IPS DF 4.7 (cell line): ENCODE data around the gene NEU4.
"Not testable (repeated sequence)": the region's sequence is repeated elsewhere in the genome, so short reads cannot be mapped to it uniquely, and the experiment has no call there.

Source experiments
- DNase-seq: peaks from one replicate; pipeline ENCODE4 v3.0.0-alpha.2; 2013; ENCODE audit warnings: low spot score; ENCODE audit errors: extremely low read depth

NEU4 gene

GRCh38 chr2:241798631-241799521 lies 10.1 kb upstream of the NEU4 start:
- no peak for DNase-seq

- no peak for DNase-seq
These were observed 9.3 kb upstream of the NEU4 start for GRCh38 chr2:241799522-241800197.

DNA sequence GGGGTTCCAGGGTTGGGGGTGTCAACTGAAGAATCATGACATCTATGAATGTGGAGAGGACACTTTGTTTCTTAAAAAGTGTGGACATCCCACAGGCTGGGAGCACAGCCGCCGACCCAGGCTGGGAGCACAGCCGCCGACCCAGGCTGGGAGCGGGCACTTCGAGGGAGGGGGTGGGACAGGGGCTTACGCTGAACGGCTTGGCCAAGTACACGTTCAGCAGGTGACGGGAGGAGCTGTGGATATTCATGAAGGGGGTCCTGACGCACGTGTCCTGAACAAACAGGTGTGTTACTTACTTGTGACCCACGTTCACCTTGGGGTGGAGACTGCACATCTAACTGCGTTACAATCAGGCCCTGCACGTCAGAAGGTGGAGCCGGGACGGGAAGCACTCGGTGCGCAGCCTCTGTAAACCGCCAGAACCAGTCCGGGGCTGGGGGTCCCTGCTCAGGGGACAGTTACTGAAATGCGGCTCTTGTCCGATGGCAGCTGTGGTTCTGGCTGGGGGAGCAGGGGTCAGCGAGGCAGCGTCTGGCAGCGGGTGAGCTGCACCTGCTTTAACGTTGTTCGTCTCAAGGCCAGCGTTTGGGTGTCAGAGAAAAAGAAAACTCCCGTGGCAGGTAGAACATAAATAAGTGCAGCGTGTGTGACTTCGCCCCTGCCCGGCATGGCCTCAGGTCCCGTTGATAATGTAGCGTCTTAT lies 8.6 kb upstream of the NEU4 start:
- DNase-seq: not testable (repeated sequence)

- DNase-seq: no peak
These were observed 7.2 kb upstream of the NEU4 start for GRCh38 chr2:241801611-241802420.

DNA sequence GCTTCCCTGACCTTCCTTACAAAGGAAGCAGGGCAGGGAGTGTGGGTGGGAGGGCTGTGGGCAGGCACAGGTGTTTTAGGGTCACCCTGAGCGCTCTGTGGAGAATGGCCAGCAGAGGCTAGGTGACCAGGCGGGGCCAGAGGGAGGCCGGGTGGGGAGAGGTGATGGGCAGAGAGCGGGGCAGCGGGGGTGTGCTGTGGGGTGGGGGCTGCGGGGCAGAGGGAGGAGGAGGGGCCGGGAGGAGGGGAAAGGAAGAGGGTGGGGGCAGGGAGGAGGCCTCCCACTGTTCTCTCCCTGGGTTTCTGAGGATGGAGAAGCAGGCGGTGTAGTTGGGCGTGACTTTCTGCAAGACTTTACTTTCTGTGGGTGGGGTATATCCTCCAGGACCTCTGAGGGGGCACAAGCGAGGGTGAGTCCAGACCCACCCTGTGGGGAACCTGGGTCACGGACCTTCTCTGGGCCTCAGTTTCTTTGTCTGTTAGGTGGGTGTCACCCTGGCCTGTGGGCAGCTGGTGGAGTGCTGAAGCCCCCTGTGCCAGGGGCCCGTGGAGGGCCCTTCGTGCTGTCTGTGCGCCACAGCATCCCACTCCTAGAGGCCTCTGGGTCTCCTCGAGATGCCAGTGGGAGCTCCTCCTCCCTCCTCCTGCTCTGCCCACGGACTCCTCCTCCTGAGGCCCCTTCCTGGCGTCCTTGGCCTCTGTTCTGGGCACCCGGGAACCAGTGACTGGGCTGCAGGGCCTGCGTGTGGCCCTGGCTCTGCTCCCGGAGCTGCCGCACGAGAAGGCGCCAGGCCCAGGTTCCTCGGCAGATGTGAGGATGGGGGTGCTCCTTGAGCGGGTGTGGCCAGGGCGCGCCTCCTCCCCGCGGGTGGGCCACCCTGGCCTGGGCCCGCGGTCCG lies 6.3 kb upstream of the NEU4 start:
- DNase-seq: no peak

GRCh38 chr2:241803387-241804325 lies 5.3 kb upstream of the NEU4 start:
- no peak for DNase-seq

DNA sequence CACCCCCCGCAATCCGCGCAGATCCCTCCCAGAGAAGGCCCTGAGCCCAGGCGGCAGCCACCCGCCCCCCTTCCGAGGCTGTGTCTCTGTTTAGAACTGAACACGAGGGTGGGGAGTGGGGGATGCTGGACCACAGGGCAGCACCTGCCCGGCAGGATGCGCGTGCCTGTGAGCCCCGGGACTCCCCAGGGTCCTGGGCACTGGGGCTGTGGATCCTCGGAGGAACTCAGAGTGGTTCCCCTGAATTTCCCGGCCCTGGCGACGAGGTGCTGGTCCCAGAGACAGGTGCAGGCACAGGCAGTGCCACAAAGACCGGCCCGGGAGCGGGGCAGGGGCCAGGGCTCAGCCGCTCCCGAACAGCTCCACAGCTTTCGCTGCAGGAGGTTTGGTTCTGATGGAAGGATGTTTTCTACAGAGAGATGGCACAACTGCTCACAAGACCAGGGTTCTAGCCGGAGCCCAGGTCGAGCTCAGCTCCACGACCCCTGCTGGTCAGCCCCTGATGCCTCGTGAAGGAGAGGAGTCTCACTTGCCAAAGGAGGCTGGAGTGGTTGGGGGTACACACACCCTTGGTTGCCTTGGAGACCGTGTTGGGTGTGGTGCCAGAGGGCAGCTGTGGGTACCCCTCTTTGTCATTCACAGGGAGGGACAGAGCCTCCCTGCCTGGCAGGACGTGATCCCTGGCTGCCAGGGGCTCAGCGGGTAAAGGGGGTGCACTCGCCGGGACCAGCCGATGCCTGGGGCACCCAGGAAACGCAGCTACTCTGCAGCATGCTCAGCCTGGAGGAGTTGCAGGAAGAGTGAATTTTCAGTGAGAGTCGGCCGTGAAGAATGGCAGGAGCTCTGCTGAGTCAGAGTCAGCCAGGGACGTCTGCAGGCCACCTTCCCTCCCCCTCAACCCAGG lies 4.4 kb upstream of the NEU4 start:
- no peak for DNase-seq

DNA sequence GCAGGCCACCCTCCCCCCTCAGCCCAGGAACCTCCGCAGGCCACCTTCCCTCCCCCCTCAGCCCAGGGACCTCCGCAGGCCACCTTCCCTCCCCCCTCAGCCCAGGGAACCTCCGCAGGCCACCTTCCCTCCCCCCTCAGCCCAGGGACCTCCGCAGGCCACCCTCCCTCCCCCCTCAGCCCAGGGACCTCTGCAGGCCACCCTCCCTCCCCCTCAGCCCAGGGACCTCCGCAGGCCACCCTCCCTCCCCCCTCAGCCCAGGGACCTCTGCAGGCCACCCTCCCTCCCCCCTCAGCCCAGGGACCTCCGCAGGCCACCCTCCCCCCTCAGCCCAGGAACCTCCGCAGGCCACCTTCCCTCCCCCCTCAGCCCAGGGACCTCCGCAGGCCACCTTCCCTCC lies 2.8 kb upstream of the NEU4 start:
- not testable (repeated sequence) for DNase-seq

- DNase-seq: no peak
These were observed 807 bp upstream of the NEU4 start for GRCh38 chr2:241808051-241808720.

DNA sequence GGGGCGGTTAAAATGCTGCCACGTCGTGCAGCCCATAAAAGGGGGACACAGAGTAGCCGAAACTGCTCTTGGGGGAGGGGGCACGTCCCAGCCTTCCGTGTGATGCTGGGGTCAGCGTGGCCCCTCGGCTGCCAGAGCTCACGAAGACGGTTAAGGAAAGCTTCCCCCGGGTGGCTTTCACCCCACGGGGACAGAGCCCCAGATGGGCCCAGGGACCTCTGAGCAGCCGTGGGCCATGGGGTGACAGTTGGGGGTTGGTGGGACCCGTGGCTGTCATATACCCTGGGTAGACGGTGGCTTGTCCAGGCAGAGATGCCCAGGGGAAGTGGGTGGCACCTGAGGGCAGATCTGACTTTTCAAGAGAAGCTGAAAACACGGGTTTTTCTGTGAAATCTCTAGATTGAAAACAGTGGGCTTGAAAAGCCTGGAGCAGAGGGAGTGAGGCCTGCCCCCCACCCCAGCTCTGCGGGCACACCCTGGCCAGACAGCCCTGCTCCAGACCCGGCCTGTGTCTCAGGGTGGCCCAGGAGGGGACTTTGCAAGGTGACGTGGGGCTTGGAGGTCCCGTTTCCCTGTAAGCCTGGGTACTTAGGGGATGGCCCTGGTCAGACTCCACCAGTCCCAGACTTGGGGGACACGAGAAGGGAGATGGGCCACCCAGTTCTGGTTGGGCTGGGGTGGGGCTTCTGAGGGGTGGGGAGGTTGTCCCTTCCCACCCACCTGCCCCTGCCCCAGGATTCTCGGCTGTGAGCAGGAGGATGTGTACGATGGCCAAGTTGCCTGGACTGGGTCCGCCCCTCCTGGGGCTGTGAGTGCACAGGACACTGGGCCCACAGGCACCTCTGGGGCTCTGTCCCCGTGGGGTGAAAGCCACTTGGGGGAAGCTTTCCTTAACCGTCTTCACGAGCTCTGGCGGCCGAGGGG lies 652 bp downstream of the NEU4 start:
- no peak for DNase-seq

DNA sequence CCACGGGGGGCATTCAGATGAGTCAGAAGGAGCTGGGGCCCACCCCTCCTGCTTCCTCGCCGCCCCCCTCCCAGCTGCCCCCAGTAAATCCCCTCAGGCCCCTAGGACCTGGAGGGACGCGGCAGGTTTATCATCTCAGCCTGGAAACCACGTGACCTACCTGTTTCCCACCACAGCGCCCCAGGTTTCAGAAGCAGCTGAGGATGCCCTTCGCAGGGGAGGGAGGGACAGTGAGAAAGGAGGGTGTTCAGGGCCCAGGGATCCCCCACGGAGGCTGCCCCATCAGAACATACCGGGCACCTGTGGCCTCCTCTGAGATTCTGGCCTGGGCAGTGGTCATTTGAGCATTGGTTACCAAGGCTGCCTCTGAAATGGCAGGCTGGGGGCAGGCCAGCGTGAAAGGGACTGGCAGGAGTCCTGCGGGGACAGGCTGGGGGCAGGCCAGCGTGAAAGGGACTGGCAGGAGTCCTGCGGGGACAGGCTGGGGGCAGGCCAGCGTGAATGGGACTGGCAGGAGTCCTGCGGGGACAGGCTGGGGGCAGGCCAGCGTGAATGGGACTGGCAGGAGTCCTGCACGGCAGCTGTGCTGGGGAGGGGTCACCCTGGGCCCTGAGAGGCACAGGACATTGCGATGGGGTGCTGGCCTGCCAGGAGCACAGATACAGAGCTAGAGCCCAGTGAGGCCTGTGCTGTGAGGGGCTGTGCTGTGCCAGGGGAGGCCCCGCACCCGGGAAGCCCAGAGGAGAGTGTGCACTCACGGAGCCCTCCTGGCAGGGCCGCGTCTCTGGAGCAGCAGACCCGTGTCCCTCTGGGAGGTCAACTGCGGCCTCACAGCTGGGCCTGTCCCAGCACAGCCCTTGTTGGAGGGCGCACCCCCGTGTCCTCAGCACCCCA lies 1.6 kb downstream of the NEU4 start:
- no peak for DNase-seq

GRCh38 chr2:241811201-241811951 lies 2.4 kb downstream of the NEU4 start:
- DNase-seq: no peak

- DNase-seq: no peak
These were observed 3.1 kb downstream of the NEU4 start for GRCh38 chr2:241811952-241812729.
